ENCODE measurements around the gene MRPS6.

MRPS6 gene

DNA sequence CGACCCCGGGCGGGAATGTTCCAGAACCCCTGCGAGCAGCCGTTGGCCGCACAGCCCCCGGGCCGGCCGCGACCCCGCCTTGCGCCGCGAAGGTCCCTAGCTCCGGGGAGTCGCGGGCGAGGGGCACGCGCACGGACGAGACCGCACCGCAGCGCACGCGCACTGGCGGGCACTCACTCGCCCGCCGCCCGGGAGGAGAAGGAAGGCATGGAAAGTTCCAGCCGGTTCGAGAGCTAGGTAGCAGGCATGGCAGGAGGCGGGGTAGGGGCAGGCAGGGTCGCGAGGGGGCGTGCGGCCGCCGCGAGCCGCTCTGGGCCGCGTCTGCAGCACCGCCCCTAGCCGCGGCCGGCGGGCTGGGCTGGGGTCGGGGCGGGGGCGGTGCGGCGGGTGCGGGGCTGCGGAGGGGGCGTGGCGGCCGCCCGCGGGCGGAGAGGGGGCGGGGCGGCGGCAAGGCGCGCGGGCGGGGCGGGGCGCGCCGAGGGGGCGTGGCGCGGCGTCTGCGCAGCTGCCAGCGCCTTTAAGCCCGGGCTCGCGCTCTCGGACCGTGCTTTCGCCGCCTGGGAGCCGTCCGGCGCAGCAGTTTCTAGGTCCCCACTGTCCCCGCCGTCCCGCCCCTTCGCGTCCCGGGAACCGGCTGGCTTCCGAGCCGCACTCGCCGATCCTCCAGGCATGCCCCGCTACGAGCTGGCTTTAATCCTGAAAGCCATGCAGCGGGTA lies at the start of gene MRPS6, which contains the start of gene SLC5A3:
MRPS6 (plus strand) TSS at position 547 of the 717 bp plus-strand sequence; CDS start at position 670, 123 bp downstream.
SLC5A3 (plus strand) TSS at position 547 of the 717 bp plus-strand sequence. CDS start 21,621 bp downstream, outside the sequence.
- DNase-seq, result peak; percentile 80

- DNase-seq, result no peak
These were observed 49.5 kb upstream of the MRPS6 start for GRCh38 chr21:34023691-34024373.

DNA sequence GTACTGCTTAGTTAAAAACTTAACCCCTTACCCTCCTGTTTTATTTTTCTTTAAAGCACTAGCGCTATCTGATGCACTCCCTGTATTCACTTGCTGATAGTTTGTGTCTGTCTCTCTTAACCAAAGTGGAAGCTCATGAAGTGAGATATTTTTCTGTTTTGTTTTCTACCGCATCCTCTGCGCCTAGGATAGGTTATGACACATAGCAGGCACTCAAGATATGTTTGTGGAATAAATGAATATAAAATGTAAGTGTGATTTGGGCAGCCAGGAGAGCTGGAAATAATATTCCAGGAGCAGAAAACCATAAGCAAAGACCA lies 49.0 kb upstream of the MRPS6 start:
- DNase-seq, result no peak

DNA sequence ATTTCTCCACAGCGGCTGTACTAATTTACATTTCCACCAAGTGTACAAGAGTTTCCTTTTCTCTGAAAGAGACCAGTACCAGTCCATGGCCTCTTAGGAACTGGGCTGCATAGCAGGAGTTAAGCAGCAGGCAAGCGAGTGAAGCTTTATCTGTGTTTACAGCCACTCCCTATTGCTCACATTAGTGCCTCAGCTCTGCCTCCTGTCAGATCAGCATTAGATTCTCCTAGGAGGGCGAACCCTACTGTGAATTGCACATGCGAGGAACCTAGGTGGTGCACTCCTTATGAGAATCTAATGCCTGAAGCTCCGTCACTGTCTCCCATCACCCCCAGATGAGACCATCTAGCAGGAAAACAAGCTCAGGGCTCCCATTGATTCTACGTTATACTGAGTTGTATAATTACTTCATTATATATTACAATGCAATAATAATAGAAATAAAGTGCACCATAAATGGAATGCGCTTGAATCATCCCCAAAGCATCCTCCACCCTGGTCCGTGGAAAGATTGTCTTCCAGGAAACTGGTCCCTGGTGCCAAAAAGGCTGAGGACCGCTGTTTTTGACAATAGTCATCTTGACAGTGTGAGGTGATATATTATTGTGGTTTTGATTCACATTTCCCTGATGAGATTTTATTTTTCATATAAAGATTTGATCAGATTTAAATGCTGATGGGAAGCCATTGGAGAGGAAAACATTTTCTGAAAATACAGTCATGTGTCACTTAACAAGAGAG lies 45.5 kb upstream of the MRPS6 start:
- DNase-seq, result no peak

GRCh38 chr21:34029743-34030528 lies 43.4 kb upstream of the MRPS6 start:
- DNase-seq, result peak; percentile 78

- peak; percentile 25 for DNase-seq
These were observed 41.5 kb upstream of the MRPS6 start for GRCh38 chr21:34031835-34032370.

DNA sequence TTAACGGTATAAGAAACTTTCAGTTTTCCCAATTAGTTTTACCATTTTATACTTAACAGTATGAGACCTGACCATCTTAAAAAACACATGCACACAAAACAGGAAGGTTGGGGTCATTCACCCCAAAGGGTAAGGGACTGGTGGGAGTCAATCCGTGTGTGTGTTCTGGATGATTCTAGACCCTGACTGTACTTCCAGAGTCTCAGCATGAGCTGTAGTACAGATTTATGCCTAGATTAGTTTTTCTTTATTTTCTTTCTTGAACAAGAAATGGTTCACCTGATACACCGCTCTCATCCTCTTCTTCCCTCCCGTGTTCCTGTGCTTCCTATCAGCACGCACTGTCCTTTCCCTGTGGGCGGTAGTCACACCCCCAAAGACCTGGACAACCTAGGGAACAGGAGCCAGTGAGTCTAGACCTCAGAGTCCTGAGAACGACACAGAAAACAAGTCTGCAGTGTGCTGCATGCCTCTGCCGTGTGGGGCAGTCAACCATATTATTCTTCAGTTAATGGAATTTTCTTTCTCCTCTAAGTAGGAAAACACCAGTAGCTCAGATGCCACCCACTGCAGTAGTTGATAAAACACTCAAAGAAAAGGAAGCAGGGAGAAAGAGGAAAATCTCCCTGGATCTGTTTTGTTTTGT lies 38.9 kb upstream of the MRPS6 start:
- DNase-seq, result no peak

DNA sequence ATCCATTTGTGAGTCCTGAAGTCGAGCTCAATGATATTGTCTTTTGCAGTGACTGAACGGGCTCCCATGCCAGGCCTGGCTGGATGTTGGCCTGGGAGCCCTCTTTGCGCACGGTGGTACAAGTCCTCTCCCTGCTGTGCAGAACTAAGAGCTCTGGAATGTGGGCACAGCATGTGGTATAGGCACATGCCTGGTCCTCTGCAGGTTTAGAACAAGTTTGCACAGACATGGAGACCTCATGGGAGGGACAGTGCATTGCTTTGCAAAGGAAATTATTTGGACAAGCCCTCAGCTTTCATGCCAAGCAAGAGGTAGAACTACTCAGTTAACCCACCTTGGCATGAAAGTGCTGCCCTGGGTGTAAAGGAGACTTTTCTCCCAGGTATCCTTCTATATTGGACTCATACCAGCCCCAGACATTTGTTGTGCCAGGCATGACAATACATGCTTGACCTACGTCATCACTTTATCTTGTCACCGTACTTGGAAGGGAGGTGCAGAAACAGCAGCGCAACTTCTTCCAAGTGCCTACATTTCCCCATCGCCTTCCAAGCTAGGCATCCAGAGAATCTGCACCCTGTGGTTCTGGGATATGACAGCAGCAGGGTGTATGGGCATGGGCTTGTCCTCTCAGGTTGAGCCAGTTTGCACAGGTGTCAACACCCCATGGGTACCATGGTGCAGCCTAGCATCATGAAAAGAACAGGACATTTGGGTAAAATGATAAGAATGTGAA lies 37.6 kb upstream of the MRPS6 start:
- no peak for DNase-seq

DNA sequence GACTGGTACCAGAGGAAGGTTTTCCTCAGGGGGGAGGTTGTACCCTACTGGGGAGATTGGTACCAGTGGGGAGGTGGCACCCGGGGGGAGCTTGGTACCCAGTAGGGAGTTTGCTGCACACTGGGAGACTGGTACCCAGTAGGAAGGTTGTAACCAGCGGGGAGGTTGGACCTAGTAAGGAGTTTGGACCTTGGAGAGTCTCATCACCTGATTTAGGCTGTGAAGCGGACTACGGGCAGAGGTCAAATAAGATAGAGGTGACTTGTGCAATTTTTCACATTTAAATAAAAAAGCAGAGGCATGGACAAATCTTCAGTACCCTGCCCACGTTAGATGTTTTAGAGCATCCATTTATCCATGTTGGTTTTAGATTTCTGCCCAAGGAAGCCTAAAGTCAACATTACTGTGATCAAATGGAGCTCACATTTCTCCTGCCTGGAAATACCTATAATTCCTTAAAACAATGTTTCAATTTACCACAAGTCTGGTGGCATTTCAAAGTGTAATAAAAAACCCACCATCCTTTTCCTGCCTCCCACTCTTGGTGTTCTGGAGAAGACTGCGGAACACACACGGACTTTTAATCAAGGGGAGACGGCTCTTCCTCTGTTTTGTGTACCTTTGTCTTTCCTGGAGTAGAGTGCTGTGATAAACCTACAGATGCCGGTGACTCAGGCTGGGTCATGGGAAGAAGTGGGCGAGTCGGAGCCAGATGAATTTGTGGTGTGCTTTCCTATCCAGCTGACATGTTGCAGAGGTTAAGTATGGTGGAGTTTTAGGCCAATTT lies 36.2 kb upstream of the MRPS6 start:
- DNase-seq, result no peak

GRCh38 chr21:34039678-34040382 lies 33.5 kb upstream of the MRPS6 start:
- DNase-seq, result no peak

DNA sequence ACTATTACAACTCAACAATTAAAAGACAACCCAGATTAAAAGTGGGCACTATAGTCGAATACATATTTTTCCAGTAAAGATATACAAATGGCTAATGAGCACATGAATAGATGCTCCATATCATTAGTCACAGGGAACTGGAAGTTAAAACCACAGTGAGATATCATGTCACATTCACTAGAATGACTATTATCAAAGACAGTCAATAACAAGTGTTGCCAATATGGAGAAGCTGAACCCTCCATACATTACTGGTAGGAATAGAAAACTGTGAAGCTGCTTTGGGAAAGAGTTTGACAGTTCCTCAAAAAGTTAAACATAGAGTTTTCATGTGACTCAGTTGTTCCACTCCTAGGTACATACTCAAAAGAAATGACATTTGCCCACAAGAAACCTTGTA lies 30.6 kb upstream of the MRPS6 start:
- no peak for DNase-seq

- DNase-seq, result no peak
These were observed 30.0 kb upstream of the MRPS6 start for GRCh38 chr21:34043333-34043732.

DNA sequence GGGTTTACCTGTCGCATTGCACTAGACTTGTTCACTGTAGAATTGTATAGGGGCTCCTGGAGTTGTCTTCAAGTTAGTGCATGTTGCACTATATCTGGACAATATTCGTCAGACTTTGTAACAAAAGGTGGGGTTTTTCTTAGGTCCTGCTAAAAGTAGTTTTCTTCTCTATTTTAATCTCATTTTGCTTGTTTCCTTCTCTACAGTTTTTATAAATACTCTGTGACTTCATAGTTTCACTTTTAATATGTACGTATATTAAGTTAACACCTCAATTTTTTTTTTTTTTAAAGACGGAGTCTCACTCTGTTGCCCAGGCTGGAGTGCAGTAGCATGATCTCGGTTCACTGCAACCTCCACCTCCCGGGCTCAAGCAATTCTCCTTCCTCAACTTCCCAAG lies 26.5 kb upstream of the MRPS6 start:
- no peak for DNase-seq

GRCh38 chr21:34047835-34048234 lies 25.5 kb upstream of the MRPS6 start:
- DNase-seq, result no peak

- no peak for DNase-seq
These were observed 21.2 kb upstream of the MRPS6 start for GRCh38 chr21:34052171-34052570.

GRCh38 chr21:34054259-34054658 lies 19.1 kb upstream of the MRPS6 start:
- DNase-seq, result no peak

GRCh38 chr21:34055615-34056014 lies 17.8 kb upstream of the MRPS6 start:
- DNase-seq, result no peak

DNA sequence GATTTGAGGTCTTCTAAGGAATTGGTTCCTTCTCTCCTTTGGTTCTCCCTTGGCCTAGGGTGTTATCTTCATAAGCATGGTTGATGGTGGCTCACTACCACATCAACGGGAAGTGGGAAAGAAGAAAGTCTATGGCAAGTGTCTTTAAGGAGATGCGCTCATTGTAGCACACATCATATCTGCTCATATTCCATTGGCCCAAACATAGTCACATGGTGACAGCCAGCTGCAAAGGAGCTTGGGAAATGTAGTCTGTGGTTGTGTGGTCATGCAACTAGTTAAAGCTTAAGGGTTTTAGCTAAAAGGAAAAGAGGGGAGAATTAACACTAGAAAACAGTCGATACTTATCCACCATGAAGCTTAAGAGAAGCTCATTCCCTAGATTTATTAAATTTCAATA lies 11.4 kb upstream of the MRPS6 start:
- no peak for DNase-seq

DNA sequence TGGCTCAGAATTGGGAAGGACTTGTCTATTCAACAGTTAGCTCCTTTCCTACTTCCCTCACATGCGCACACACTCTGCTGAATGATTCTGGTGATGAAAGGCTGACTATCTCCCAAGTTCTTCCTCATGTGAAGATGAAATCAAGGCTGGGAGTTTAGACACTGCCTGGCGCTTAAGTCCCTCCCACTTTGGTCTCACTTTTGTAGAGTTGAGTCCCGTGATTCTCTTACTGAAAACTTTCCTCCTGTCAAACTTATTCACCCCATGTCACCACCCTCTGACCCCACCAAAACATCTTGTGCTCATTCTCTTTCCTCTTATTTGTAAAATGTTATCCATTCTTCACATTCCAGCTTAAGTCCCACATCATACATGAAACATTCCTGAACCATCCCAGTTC lies 8.4 kb upstream of the MRPS6 start:
- DNase-seq, result no peak

DNA sequence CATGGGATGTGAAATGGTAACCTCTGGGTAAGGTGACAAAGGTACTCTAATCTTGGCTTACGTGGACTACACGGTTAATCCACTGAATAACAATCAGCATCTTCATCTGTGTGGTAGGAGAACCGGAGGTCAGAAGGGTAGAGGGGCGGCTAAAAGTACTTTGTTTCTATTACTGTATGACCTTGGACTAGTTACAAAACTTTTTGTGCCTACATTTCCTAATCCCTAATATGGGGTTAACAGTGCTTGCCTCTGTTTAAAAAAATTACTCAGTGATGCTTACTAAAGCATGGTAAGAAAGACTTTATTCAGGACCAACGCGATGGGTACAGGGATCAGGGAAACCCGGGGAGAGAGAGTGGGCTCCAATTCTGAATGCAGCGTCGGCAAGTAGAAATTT lies 1.7 kb upstream of the MRPS6 start:
- no peak for DNase-seq

Data from activated CD4-positive, alpha-beta T cell treated with anti-CD3 and anti-CD28 coated beads, Interleukin-2, amount 50 U/mL, for 16 hours (primary cell).